ENCODE results near the gene SYT7. TPM values are rescaled to one million over a fixed set of nuclear protein-coding genes. Genes with fewer than 3 reads are reported as not detected.

SYT7 gene
- total and polyA plus RNA-seq, 4 donors, result 2.1 to 114 (median 30.8) TPM

DNA sequence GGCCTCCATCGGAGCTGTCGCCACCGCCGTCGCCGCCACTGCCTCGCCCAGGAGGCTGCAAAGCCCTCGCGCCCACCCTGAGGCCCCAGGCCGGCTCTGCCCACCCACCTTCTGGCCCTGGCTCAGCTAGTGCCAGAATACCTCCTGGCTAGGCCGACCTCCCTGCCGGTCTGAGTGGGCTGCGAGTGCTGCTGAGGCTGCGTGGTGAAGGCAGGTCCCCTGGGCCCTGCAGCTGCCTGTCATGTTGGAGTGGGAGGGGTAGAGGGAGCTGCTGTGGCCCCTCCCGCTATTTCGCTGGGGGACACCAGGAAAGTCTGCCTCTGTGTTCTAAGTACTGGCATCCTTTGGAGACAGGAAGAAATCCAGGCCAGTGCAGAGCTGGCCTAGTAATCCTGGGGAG, 38.2 kb downstream of the SYT7 start:
- Histone ChIP-seq H3K36me3 (ENCODE audit: control insufficient read depth in 4 of 4, insufficient read depth in 3 of 4, low read depth in 1 of 4, low read length in 3 of 4) (no peaks in the 10 kb centered on the region), H3K27ac (ENCODE audit: low read depth in 1 of 2, low read length in 2 of 2) (no peak overlapping the region), H3K9me3 (ENCODE audit: control insufficient read depth in 4 of 4, low read length in 3 of 4) (no peaks in the 10 kb centered on the region), H3K4me3 (ENCODE audit: low read depth in 1 of 3, low read length in 3 of 3) (no peak overlapping the region), H3K9ac (ENCODE audit: low read depth in 1 of 2, low read length in 2 of 2) (no peak overlapping the region), H3K4me1 (ENCODE audit: control insufficient read depth in 4 of 4, insufficient read depth in 4 of 4, low read length in 3 of 4) (peaks cover 5 to 13% (median 7%) of the 10 kb centered on the region in 4 donors), H3K27me3 (ENCODE audit: control insufficient read depth in 4 of 4, insufficient read depth in 4 of 4, low read length in 3 of 4) (no peaks in the 10 kb centered on the region)
- no peak for DNase-seq (ENCODE audit: low spot score)
- TF ChIP-seq GABPA (IDR thresholded peaks at IDR 0.05 in 1 of 2, conservative IDR thresholded peaks at IDR 0.05 in 1 of 2) (no peak), SP1 (IDR thresholded peaks at IDR 0.05) (no peak), FOXA2 (IDR thresholded peaks at IDR 0.05) (no peak), TAF1 (conservative IDR thresholded peaks at IDR 0.05) (no peak), HNF4G (IDR thresholded peaks at IDR 0.05) (no peak), JUND (IDR thresholded peaks at IDR 0.05) (no peak), HNF4A (conservative IDR thresholded peaks at IDR 0.05) (no peak), RAD21 (IDR thresholded peaks at IDR 0.05) (no peak), EGR1 (IDR thresholded peaks at IDR 0.05; ENCODE audit: low read depth in 2 of 2) (no peak), NR2F2 (IDR thresholded peaks at IDR 0.05) (no peak)
- TF ChIP-seq, protein P1, sequence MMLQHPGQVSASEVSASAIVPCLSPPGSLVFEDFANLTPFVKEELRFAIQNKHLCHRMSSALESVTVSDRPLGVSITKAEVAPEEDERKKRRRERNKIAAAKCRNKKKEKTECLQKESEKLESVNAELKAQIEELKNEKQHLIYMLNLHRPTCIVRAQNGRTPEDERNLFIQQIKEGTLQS (IDR thresholded peaks at IDR 0.05), result no peak
- TF ChIP-seq, protein P2, sequence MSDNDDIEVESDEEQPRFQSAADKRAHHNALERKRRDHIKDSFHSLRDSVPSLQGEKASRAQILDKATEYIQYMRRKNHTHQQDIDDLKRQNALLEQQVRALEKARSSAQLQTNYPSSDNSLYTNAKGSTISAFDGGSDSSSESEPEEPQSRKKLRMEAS (IDR thresholded peaks at IDR 0.05), result no peak
- TF ChIP-seq, protein P3, sequence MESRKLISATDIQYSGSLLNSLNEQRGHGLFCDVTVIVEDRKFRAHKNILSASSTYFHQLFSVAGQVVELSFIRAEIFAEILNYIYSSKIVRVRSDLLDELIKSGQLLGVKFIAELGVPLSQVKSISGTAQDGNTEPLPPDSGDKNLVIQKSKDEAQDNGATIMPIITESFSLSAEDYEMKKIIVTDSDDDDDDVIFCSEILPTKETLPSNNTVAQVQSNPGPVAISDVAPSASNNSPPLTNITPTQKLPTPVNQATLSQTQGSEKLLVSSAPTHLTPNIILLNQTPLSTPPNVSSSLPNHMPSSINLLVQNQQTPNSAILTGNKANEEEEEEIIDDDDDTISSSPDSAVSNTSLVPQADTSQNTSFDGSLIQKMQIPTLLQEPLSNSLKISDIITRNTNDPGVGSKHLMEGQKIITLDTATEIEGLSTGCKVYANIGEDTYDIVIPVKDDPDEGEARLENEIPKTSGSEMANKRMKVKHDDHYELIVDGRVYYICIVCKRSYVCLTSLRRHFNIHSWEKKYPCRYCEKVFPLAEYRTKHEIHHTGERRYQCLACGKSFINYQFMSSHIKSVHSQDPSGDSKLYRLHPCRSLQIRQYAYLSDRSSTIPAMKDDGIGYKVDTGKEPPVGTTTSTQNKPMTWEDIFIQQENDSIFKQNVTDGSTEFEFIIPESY (IDR thresholded peaks at IDR 0.05), result no peak
- TF ChIP-seq, protein P4, sequence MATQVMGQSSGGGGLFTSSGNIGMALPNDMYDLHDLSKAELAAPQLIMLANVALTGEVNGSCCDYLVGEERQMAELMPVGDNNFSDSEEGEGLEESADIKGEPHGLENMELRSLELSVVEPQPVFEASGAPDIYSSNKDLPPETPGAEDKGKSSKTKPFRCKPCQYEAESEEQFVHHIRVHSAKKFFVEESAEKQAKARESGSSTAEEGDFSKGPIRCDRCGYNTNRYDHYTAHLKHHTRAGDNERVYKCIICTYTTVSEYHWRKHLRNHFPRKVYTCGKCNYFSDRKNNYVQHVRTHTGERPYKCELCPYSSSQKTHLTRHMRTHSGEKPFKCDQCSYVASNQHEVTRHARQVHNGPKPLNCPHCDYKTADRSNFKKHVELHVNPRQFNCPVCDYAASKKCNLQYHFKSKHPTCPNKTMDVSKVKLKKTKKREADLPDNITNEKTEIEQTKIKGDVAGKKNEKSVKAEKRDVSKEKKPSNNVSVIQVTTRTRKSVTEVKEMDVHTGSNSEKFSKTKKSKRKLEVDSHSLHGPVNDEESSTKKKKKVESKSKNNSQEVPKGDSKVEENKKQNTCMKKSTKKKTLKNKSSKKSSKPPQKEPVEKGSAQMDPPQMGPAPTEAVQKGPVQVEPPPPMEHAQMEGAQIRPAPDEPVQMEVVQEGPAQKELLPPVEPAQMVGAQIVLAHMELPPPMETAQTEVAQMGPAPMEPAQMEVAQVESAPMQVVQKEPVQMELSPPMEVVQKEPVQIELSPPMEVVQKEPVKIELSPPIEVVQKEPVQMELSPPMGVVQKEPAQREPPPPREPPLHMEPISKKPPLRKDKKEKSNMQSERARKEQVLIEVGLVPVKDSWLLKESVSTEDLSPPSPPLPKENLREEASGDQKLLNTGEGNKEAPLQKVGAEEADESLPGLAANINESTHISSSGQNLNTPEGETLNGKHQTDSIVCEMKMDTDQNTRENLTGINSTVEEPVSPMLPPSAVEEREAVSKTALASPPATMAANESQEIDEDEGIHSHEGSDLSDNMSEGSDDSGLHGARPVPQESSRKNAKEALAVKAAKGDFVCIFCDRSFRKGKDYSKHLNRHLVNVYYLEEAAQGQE (IDR thresholded peaks at IDR 0.05), result no peak
- TF ChIP-seq, protein P5, sequence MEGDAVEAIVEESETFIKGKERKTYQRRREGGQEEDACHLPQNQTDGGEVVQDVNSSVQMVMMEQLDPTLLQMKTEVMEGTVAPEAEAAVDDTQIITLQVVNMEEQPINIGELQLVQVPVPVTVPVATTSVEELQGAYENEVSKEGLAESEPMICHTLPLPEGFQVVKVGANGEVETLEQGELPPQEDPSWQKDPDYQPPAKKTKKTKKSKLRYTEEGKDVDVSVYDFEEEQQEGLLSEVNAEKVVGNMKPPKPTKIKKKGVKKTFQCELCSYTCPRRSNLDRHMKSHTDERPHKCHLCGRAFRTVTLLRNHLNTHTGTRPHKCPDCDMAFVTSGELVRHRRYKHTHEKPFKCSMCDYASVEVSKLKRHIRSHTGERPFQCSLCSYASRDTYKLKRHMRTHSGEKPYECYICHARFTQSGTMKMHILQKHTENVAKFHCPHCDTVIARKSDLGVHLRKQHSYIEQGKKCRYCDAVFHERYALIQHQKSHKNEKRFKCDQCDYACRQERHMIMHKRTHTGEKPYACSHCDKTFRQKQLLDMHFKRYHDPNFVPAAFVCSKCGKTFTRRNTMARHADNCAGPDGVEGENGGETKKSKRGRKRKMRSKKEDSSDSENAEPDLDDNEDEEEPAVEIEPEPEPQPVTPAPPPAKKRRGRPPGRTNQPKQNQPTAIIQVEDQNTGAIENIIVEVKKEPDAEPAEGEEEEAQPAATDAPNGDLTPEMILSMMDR (IDR thresholded peaks at IDR 0.05; ENCODE audit: low read depth, low read length, missing input control), result no peak
- 93% methylated on average over 16 of the region's 16 CpGs for WGBS

DNA sequence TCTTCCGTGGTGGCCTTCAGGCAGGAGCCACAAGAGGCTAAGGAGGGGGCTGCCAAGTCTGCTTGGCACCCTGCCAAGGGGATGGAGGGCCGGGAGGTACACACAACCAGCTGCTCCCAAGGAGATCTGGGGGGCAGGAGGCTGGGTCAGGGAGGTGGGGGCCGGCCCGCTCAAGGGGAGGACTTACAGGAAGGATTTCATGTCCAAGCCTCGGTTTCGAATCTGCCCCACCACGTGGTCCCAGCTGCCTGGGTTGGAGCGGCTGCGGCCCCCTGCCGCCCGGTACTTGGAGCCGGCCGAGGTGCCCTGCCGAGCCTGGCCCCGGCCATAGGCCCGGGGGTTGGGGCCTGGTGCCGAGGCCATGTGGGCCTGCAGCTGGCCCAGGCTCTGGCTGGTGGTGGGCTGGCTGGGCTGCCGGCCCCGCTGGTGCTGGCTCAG, 38.8 kb downstream of the SYT7 start:
- no peaks in the 10 kb centered on the region for H3K9me3 ChIP-seq (ENCODE audit: control insufficient read depth in 4 of 4, low read length in 3 of 4)
- WGBS, result 79% methylated on average over 19 of the region's 19 CpGs
- H3K4me3 ChIP-seq (ENCODE audit: low read depth in 1 of 3, low read length in 3 of 3), result no peak overlapping the region
- TF ChIP-seq RXRA (IDR thresholded peaks at IDR 0.05) (no peak), NR2F2 (IDR thresholded peaks at IDR 0.05) (no peak), YY1 (IDR thresholded peaks at IDR 0.05) (no peak), TAF1 (conservative IDR thresholded peaks at IDR 0.05) (no peak), HNF4G (IDR thresholded peaks at IDR 0.05) (no peak), JUND (IDR thresholded peaks at IDR 0.05) (no peak), FOXA1 (IDR thresholded peaks at IDR 0.05) (no peak), GABPA (IDR thresholded peaks at IDR 0.05 in 1 of 2, conservative IDR thresholded peaks at IDR 0.05 in 1 of 2) (no peak), HNF4A (conservative IDR thresholded peaks at IDR 0.05) (no peak), SP1 (IDR thresholded peaks at IDR 0.05) (no peak)
- TF ChIP-seq, protein P4 (IDR thresholded peaks at IDR 0.05), result no peak
- TF ChIP-seq, protein P2 (IDR thresholded peaks at IDR 0.05), result no peak
- TF ChIP-seq, protein P3 (IDR thresholded peaks at IDR 0.05), result no peak

More for the DNA sequence above, 38.8 kb downstream of the SYT7 start:
- no peaks in the 10 kb centered on the region for H3K27me3 ChIP-seq (ENCODE audit: control insufficient read depth in 4 of 4, insufficient read depth in 4 of 4, low read length in 3 of 4)
- H3K27ac ChIP-seq (ENCODE audit: low read depth in 1 of 2, low read length in 2 of 2), result no peak overlapping the region
- H3K4me1 ChIP-seq (ENCODE audit: control insufficient read depth in 4 of 4, insufficient read depth in 4 of 4, low read length in 3 of 4), result peaks cover 5 to 13% (median 7%) of the 10 kb centered on the region in 4 donors
- no peak for DNase-seq (ENCODE audit: low spot score)
- no peak overlapping the region for H3K9ac ChIP-seq (ENCODE audit: low read depth in 1 of 2, low read length in 2 of 2)
- H3K36me3 ChIP-seq (ENCODE audit: control insufficient read depth in 4 of 4, insufficient read depth in 3 of 4, low read depth in 1 of 4, low read length in 3 of 4), result no peaks in the 10 kb centered on the region

Measured in liver (tissue), 9 donors.